Skeletal muscle cell (primary cell): Measurements from ENCODE around the gene EPN2.
"Not testable (repeated sequence)": the region's sequence is repeated elsewhere in the genome, so short reads cannot be mapped to it uniquely, and the experiment has no call there.

Source experiments
- DNase-seq: peaks from one replicate; pipeline ENCODE4 v3.0.0-alpha.2; 2010; ENCODE audit warnings: low read depth
- H3K4me3 ChIP-seq: 2 replicates; pipeline ENCODE4 v1.5.1; 2011; ENCODE audit warnings: low read depth, mild to moderate bottlenecking, control low read depth, low read length, moderate library complexity

The EPN2 gene

GRCh38 chr17:19237139-19237388, at the start of gene EPN2:
Gene EPN2 (plus strand): TSS chr17:19237366. CDS start chr17:19283120, 45,754 bp downstream.
- peak within 1 kb of the TSS; percentile 99 for H3K4me3 ChIP-seq
- DNase-seq: not testable (repeated sequence)

GRCh38 chr17:19187883-19188869, 49.0 kb upstream of the EPN2 start:
- H3K4me3 ChIP-seq, DNase-seq: not testable (repeated sequence)

- DNase-seq: not testable (repeated sequence)
Measured at GRCh38 chr17:19188870-19189708, 48.1 kb upstream of the EPN2 start.

GRCh38 chr17:19189781-19190405, 47.3 kb upstream of the EPN2 start:
- not testable (repeated sequence) for H3K4me3 ChIP-seq, DNase-seq

More at GRCh38 chr17:19188870-19189708, 48.1 kb upstream of the EPN2 start:
- H3K4me3 ChIP-seq: not testable (repeated sequence)

- DNase-seq, H3K4me3 ChIP-seq: not testable (repeated sequence)
Measured at GRCh38 chr17:19196382-19197204, 40.6 kb upstream of the EPN2 start.

GRCh38 chr17:19202448-19202847, 34.7 kb upstream of the EPN2 start:
- DNase-seq, H3K4me3 ChIP-seq: not testable (repeated sequence)

- DNase-seq, H3K4me3 ChIP-seq: not testable (repeated sequence)
Measured at GRCh38 chr17:19203429-19203828, 33.7 kb upstream of the EPN2 start.

GRCh38 chr17:19215074-19215860, 21.9 kb upstream of the EPN2 start:
- not testable (repeated sequence) for DNase-seq, H3K4me3 ChIP-seq

- not testable (repeated sequence) for DNase-seq, H3K4me3 ChIP-seq
Measured at GRCh38 chr17:19216148-19216926, 20.8 kb upstream of the EPN2 start.

GRCh38 chr17:19218914-19219313, 18.3 kb upstream of the EPN2 start:
- not testable (repeated sequence) for DNase-seq, H3K4me3 ChIP-seq

- not testable (repeated sequence) for DNase-seq, H3K4me3 ChIP-seq
Measured at GRCh38 chr17:19219384-19219783, 17.8 kb upstream of the EPN2 start.

- DNase-seq, H3K4me3 ChIP-seq: not testable (repeated sequence)
Measured at GRCh38 chr17:19220195-19220594, 17.0 kb upstream of the EPN2 start.

- DNase-seq, H3K4me3 ChIP-seq: not testable (repeated sequence)
Measured at GRCh38 chr17:19226610-19227588, 10.3 kb upstream of the EPN2 start.

- not testable (repeated sequence) for H3K4me3 ChIP-seq, DNase-seq
Measured at GRCh38 chr17:19234676-19235075, 2.5 kb upstream of the EPN2 start.

GRCh38 chr17:19236351-19237138, 621 bp upstream of the EPN2 start:
- not testable (repeated sequence) for H3K4me3 ChIP-seq, DNase-seq
